Nephron progenitor cell (in vitro differentiated cells): ENCODE data around the gene EML3.
A peak's percentile ranks its signal among the peaks of the same experiment; 100 is the strongest.
"Not testable (repeated sequence)": the region's sequence is repeated elsewhere in the genome, so short reads cannot be mapped to it uniquely, and the experiment has no call there.

Source experiments
- DNase-seq: peaks from one replicate; pipeline ENCODE4 v3.0.0; 2021
- H3K27ac Mint-ChIP-seq: 2 replicates; pipeline ENCODE4 v1.8.0; 2021; ENCODE audit warnings: mild to moderate bottlenecking, moderate library complexity, mixed read lengths
- H3K27me3 Mint-ChIP-seq: 2 replicates; pipeline ENCODE4 v1.8.0; 2021; ENCODE audit warnings: mild to moderate bottlenecking, low read depth, mixed read lengths; ENCODE audit not compliant: poor library complexity
- H3K36me3 Mint-ChIP-seq: 2 replicates; pipeline ENCODE4 v1.8.0; 2021; ENCODE audit warnings: low read depth, mixed read lengths
- H3K4me1 Mint-ChIP-seq: 2 replicates; pipeline ENCODE4 v1.8.0; 2021; ENCODE audit warnings: mixed read lengths
- H3K4me3 Mint-ChIP-seq: 2 replicates; pipeline ENCODE4 v1.8.0; 2021; ENCODE audit warnings: mild to moderate bottlenecking, moderate library complexity, mixed read lengths
- H3K9me3 Mint-ChIP-seq: 2 replicates; pipeline ENCODE4 v1.8.0; 2021; ENCODE audit warnings: mild to moderate bottlenecking, moderate library complexity, mixed read lengths
- CTCF ChIP-seq: fragments of 200-600 bp; sonication (generic); IDR thresholded peaks from 2 replicates; pipeline ENCODE4 v1.5.0; 2021; ENCODE audit warnings: antibody characterized with exemption

The EML3 gene

GRCh38 chr11:62612366-62613290 is at the start of gene EML3, which contains the start of gene ROM1:
Gene EML3, minus strand, starts transcription at chr11:62612775. Its CDS starts 318 bp downstream, at chr11:62612457.
Gene ROM1, plus strand, starts transcription at chr11:62613257. Its CDS starts 25 bp downstream, at chr11:62613282.
- peak within 1 kb of the TSS; percentile 92 for H3K4me3 Mint-ChIP-seq
- H3K36me3 Mint-ChIP-seq, result peaks cover 12% of the 10 kb centered on the region
- peaks cover 59% of the 10 kb centered on the region for H3K4me1 Mint-ChIP-seq
- no peaks in the 10 kb centered on the region for H3K9me3 Mint-ChIP-seq
- peak; percentile 76 for TF ChIP-seq CTCF
- peaks cover 6% of the 10 kb centered on the region for H3K27me3 Mint-ChIP-seq
- peak within 1 kb of the TSS; percentile 90 for H3K27ac Mint-ChIP-seq
- peak; percentile 96 for DNase-seq

- no peak overlapping the region for H3K4me3 Mint-ChIP-seq
- no peak for DNase-seq
- peaks cover 7% of the 10 kb centered on the region for H3K27me3 Mint-ChIP-seq
- H3K4me1 Mint-ChIP-seq, result peaks cover 14% of the 10 kb centered on the region
- H3K36me3 Mint-ChIP-seq, result peaks cover 4% of the 10 kb centered on the region
- H3K27ac Mint-ChIP-seq, result no peak overlapping the region
- no peaks in the 10 kb centered on the region for H3K9me3 Mint-ChIP-seq
- no peak for TF ChIP-seq CTCF
These were observed 44.3 kb upstream of the EML3 start for GRCh38 chr11:62656796-62657429.

- no peak for DNase-seq
- peak overlapping the region; percentile 77 for H3K27ac Mint-ChIP-seq
- H3K4me3 Mint-ChIP-seq, result peak overlapping the region; percentile 52
- peaks cover 5% of the 10 kb centered on the region for H3K36me3 Mint-ChIP-seq
- no peaks in the 10 kb centered on the region for H3K9me3 Mint-ChIP-seq
- TF ChIP-seq CTCF, result no peak
- peaks cover 17% of the 10 kb centered on the region for H3K4me1 Mint-ChIP-seq
- peaks cover 7% of the 10 kb centered on the region for H3K27me3 Mint-ChIP-seq
These were observed 41.7 kb upstream of the EML3 start for GRCh38 chr11:62654297-62654696.

- Mint-ChIP-seq H3K27me3 (peaks cover 7% of the 10 kb centered on the region), H3K27ac (peak overlapping the region; percentile 96), H3K36me3 (peaks cover 10% of the 10 kb centered on the region), H3K4me1 (peaks cover 17% of the 10 kb centered on the region), H3K9me3 (no peaks in the 10 kb centered on the region), H3K4me3 (peak overlapping the region; percentile 89)
- TF ChIP-seq CTCF, result no peak
- no peak for DNase-seq
These were observed 39.8 kb upstream of the EML3 start for GRCh38 chr11:62652161-62653006.

GRCh38 chr11:62650283-62650682 is 37.7 kb upstream of the EML3 start:
- H3K27me3 Mint-ChIP-seq, DNase-seq, H3K27ac Mint-ChIP-seq, H3K4me3 Mint-ChIP-seq, H3K9me3 Mint-ChIP-seq: not testable (repeated sequence)
- peaks cover 13% of the 10 kb centered on the region for H3K36me3 Mint-ChIP-seq
- peaks cover 30% of the 10 kb centered on the region for H3K4me1 Mint-ChIP-seq

GRCh38 chr11:62649486-62649885 is 36.9 kb upstream of the EML3 start:
- Mint-ChIP-seq H3K36me3 (peaks cover 14% of the 10 kb centered on the region), H3K9me3 (no peaks in the 10 kb centered on the region), H3K27me3 (peaks cover 1% of the 10 kb centered on the region), H3K27ac (no peak overlapping the region), H3K4me3 (no peak overlapping the region), H3K4me1 (peaks cover 36% of the 10 kb centered on the region)
- DNase-seq, result no peak
- no peak for TF ChIP-seq CTCF
